ENCODE results near the gene SELENOT.
"Not testable (repeated sequence)": the region's sequence is repeated elsewhere in the genome, so short reads cannot be mapped to it uniquely, and the experiment has no call there.

The SELENOT gene

DNA sequence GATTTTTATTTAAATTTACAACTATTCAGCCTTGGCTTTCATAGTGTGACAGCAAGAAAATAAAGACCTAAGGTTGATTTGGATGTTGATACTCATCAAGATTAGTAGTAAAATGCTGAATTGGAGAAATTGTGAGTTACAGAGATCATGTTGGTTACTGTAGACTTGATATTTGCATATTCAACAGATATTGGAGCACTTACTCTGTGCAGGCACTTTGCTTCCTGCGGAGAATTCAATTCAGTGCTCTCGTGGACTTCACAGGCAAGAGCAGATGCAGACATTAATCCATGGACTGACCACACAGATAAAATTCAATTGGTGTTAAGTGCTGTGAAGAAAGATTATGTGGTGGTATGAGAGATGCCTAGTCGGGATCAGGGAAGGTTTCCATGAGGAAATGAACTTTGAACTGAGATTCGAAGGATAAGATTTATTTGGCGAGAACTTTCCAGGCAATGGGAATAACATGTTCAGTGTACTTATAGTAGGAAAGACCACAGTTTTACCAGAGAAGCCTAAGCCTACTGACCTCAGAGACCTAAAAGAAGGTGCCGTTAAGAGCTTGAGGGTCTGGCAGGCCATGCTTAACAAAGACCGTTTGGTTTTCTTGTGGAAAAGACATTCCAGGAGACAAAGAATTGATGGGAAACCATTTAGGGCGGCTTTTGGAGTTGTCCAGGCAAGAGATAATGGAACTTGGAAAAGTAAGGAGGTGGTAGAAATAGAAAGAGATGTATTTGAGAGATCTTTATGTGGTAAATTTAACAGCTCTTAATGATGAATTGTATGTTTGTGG, 4.3 kb downstream of the SELENOT start:
- no peak for DNase-seq (ENCODE audit: low spot score)

DNA sequence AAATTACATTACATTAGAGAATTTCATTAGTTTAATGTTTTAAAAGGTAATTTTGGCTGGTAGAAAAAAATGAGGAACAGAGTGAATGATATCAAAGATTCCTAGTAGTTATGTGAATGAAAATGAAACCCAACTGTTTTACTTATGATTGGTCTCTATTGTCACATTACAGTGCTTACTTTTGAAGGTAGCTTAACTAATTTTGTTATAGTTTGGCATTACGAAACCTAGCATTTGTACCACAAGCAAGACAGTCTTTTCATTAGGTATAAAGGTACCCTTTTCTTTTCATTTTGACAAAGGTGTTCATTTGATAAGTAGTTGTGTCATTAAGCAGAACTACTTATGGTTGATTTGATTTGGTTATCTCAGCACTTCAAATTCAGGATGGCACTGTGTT, 6.9 kb downstream of the SELENOT start:
- no peak for DNase-seq (ENCODE audit: low spot score)

DNA sequence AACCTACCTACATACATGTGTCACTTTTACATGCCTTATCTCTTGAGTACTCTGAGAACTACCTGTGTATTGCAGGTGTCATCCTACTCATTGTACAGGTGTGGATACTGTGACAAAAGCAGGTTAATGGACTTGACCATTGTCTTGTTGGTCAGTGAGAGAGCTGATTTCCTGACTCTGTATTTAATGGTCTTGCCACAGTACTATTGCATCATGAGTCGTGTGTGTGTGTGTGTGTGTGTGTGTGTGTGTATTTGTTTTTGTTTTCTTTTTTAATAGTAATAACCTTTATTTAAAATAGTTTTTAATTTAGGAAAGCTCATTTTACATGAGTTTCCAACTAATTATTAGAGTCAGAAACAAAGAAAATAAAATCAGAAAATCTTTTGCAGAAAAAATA, 7.7 kb downstream of the SELENOT start:
- no peak for DNase-seq (ENCODE audit: low spot score)

DNA sequence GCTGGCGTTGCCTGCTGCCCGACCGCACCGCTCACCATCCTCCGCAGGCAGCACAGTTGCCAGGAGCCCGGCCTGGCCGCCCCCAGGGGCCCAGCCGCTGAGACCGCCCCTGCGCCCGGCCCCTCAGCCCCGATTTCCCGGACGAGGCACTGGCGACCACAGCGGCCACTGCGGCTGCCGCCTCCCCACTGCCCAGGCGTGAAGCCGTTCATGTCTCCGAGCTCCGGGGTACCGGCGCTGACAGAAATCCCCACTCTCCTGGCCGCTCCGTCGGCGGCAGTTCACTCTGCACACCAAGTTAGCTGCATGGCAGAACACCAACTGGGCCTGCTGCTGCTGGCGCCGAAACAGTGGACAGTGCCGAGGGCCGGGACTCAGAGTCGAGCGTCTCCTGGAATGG, 8.5 kb downstream of the SELENOT start:
- DNase-seq (ENCODE audit: low spot score) = no peak

DNA sequence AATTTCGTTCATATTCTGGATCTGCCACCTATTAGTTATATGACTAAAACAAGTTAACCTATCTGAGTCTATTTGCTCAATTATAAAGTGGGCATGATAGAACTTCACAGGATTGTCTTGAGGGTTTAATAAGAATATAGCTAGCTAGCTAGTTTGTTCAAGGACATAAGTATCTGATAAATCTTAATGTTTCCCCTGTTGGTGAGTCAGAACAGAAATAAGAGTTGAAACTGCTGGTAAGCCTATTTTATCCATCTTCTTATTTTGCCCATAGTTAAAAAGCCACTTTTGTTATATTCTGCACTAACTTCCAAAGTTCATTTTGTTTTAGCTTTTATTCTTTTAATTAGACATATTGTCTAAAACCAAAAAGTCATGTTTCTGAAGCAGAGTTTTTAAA, 9.4 kb downstream of the SELENOT start:
- DNase-seq (ENCODE audit: low spot score) = no peak

DNA sequence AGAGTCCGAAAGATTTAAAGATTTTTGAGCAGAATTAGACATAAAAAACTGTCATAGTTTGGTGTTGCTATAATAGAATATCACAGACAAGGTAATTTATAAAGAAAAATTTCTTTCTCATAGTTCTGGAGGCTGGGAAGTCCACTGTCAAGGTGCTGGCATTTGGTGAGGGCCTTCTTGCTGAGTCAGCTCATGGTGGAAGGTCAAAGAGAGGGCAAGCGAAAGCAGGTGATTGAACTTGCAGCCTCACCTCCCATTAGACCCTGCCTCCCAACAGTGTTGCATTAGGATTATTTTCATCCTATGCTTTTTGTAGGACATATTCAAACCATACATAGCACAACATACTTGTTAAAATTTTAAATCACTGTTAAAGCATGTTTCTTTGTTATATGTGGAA, 9.9 kb downstream of the SELENOT start:
- DNase-seq (ENCODE audit: low spot score) = no peak

DNA sequence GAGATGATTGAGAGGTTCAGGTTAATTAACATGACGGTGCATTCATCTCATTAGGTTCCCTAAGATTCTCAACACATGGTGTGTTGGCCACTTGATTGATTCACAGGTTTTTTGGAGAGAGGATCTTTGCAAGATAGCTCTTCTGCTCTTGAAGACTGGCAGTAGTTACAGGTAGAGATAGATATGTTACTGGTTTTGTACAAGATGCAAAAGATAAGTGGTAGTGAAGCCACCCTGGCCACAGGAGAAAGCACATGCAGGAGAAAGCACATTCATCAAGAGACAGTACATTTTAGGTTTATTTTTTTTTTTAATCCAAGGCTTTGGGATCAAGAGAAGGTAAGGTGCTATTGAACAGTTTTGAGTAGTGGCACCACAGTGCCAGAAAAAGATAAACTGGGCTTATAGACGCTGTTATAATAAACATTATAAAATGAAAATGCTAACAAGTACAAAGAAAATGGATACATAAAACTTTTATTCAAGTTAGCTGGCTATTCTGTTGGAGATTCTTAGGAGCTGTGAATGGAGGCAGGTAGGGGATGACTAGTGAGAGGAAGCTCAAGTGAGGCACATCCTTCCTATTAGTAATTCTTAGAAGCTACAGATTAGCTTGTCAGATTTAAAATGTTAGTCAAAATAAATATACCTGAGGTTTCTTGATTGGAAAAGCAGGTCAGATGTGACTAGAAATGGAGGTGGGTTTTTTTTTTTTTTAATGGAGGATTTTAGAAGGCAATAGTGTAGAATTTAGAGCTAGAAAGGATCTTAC, 10.8 kb downstream of the SELENOT start:
- no peak for DNase-seq (ENCODE audit: low spot score)

DNA sequence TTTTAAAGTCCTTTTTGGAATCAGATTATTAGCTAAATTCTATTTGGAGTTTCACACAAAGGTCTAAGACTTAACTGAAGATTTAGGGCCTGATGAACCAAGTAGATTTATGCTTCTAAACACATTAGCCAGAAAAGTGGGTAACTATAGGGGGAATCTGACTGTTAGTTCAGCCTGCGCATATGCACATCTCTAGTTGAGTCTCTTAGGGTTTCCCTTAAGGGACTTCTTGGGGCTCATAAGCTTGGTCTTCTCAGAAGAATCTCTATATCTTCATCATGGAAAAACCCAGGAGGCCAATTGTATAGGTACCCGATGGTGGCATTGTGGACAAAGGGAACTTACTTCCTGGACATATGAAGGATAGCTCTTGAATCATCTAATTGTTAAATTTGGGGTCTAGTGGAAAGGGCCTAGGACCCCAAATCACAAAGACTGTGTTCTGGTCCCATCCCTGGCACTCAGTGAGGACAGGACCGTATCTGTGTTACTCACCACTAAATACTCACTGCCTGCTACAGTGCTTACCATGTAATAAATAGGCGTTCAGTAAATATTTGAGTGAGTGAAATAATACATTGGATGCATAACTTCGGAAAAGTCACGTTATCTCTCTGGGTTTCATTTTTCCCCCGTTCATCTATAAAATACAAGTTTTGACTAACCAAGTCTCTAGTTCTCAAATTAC, 17.0 kb downstream of the SELENOT start:
- DNase-seq (ENCODE audit: low spot score) = no peak

DNA sequence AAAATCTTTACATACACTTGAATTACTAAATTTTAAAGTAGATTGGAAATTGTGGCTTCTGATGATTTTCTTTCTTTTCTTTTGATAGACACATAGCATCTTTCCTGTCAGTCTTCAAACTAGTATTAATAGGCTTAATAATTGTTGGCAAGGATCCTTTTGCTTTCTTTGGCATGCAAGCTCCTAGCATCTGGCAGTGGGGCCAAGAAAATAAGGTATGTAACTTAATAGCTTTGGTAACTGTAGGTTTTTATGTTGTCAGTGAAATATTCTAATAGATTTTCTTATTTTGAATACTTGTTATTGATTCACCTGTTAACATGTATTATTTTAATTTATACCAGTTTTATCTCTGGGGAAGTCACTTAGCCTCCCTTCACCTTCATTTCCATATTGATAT, 19.8 kb downstream of the SELENOT start:
- not testable (repeated sequence) for DNase-seq (ENCODE audit: low spot score)

DNA sequence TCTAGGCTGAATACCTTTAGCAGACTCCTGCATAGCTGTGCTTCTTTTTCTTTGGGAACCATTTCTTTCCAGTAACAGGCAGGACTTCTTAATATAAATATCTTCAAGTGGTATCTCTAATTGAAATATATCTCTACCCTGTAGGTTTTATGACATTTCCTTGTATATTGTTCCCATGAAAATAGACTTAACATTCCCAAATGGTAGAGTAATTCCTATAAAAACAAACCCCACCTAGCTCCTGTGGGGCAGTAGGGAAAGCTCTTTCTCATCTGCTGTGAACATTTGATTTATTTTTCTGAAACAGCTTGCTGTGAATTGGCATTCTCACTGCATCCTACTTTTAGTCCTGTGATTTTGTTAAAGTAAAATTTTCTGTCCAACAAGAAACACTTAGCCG, 20.8 kb downstream of the SELENOT start:
- DNase-seq (ENCODE audit: low spot score) = no peak

DNA sequence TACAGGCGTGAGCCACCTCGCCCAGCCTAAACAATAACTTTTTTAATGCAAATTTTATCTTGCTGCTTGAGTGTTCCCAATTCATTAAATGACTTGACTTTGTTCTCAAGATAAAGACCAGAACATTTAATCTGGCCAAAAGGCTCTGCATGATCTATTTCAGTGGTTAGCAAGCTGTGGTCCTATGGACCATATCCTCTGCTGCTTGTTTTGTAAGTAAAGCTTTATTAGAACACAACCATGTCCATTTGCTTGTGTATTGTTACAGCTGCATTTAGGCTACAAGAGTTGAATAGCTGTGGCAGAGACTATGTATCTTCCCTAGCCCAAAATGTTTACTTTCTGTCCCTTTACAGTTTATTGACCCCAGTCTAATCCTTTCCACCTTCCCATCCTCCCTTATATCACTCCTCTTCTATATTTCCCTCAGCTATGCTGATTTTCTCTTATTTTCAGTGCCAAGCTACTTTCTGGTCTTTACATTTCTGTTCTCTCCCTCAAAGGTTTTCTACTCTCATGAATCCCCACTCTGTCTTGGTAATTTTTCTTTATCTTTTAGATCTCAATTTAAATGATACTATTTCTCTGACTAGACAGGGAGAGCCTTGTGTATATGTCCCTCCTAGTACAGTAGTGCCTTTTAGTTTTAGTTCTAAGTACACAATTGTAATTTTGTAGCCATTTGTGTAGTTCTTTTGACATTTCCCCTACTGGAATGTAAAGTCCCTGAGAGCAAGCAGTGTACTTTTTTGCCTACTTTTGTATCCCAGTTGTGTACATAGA, 23.2 kb downstream of the SELENOT start:
- no peak for DNase-seq (ENCODE audit: low spot score)

DNA sequence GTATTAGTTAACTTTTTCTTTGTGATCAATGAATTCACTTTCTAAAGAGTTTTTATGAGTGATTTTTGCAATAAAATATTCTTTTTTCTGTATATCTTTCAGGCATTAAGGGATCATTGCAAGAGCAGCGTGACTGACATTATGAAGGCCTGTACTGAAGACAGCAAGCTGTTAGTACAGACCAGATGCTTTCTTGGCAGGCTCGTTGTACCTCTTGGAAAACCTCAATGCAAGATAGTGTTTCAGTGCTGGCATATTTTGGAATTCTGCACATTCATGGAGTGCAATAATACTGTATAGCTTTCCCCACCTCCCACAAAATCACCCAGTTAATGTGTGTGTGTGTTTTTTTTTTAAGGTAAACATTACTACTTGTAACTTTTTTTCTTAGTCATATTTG, 24.4 kb downstream of the SELENOT start:
- no peak for DNase-seq (ENCODE audit: low spot score)

DNA sequence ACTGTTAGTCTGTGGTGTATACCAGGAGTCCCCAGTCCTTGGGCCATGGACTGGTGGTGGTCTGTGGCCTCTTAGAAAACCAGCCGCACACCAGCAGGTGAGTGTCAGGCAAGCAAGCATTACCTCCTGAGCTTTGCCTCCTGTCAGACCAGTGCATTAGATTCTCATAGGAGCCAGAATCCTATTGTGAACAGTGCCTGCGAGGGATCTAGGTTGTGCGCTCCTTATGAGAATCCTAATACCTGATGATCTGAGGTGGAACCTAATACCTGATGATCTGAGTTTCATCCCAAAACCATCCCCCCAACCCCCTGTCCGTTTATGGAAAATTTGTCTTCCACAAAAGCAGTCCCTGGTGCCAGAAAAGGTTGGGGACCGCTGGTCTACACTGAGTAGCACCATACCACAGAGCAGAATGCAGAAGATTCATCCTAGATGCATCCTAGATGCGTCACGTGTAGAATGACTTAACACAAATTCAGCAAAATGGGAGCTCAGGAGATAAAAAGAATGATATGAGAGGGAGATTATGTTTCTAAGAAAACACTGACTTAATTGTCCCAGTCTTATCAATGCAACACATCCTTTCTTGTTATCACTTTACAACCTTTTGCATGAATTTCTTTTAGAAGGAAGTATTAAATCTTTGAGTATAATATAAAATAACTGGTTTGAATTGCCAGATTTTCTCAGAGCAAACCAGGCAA, 28.5 kb downstream of the SELENOT start:
- no peak for DNase-seq (ENCODE audit: low spot score)

DNA sequence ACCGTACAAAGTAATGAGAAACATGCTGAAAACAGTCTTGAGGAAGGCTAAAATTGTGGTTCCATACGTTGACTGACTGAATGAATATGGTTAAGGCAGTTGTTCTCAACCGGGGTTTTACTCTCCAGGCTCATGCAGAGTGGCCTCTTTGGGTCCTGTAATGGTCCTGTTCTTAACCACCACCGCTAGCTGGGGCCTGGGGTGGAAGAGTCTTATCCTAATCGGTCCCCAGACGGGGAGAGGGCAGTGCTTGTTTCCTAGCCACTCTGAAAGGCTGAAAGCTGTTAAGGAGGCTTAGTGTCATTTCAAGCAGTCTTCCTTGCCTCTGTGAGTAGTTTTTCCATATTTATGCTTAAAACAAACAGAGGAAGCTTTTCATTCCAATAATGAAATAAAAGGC, 32.0 kb downstream of the SELENOT start:
- DNase-seq (ENCODE audit: low spot score) = no peak

DNA sequence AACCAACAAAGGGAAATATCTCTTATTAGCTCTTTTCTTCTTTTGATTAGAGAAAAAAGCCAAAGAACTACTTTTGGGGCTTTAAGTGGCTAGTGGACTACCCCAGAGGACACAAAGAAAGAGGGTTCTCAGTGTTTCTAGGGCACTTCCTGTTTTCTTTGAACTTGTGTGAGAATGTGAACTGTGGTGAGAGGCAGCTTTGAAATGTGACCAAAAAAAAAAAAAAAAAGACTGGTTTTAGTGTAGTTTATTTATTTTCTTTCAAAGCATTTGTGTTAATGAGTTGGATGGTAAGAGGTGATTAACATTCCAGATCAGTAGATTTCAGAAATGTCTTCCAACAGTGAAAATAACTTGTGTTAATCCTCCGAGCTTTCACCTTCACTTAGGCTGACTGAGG, 32.4 kb downstream of the SELENOT start:
- DNase-seq (ENCODE audit: low spot score) = no peak

DNA sequence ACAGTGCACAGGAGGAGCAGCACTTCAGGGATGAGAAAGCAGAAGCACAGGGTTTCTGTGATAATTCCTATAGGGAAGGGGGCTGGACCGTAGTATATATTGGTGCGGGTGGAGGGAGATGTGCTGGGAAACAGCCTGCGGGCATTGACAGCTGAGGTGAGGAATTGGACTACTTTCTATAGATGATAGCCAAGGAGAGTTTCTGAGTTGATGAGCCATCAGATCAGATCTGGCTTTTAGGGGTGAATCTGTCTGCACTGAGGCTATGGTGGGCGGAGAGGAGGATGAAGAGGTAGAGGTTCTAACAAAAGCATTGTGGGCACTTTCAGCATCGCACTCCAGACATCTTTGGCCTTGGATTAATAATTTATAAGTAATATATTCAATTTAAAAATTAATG, 33.1 kb downstream of the SELENOT start:
- no peak for DNase-seq (ENCODE audit: low spot score)

DNA sequence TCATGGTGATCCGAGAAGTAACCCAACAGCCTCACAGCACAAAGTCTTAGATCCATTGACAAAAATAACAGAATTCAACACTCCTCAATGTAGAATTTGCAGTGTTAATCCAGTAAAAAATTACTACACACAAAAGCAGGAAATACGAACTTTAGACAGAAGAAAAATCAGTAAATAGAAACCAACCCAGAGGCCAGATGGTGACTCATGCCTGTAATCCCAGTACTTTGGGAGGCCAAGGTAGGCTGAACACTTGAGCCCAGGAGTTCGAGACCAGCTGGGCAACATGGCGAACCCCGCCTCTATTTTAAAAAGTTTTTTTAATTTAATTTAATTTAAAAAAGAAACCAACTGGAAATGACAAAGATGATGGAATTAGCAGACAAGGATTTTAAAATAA, 36.1 kb downstream of the SELENOT start:
- no peak for DNase-seq (ENCODE audit: low spot score)

DNA sequence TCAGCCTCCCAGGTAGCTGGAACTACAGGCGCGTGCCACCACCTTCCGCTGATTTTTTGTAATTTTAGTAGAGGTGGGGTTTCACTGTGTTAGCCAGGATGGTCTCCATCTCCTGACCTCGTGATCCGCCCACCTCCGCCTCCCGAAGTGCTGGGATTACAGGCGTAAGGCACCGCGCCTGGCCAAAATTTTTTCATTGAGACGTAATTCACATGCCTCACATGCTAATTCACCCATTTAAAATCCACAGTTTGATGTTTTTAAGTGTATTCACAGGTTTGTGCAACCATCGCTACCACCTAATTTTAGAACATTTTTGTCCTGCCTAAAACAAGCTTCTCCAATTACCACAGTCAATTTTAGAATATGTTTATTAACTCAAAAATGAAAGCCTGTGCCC, 37.1 kb downstream of the SELENOT start:
- DNase-seq (ENCODE audit: low spot score) = no peak

DNA sequence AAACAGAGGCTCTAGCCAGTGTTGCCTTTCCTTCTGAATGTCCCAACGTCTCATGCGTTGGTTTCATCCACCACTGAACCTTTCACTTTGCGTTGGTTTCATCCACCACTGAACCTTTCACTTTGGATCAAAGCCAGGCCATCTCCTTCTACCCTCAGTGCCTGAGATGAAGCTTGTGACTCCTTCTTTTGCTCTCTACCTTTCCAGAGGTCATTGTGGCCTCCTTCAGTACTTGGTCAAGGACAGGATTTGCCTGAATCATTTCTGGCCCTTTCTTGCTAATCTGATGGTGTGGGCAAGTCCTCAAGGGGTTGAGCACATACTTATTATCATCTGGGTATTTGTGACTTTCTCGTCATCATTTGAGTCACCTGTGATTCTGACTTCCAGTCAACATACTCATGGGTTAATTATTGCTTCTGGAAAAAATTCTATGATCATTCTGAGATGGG, 50.0 kb downstream of the SELENOT start:
- no peak for DNase-seq (ENCODE audit: low spot score)

DNA sequence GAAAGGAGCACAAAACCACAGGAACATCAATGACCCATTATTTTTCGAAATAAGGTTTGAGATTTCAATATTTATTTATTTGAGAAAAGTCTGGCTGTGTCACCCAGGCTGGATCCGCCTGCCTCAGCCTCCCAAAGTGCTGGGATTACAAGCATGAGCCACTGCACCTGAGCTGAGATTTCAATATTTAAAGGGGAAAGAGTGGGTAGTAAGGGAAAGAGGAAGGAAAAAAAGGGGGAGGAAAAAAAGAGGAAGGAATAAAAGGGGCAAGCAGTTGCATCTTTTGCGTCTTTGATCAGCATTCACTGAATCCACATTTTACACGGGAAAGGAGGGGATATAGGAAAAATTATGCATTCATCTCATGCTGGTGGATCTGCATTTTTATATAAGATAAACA, 53.2 kb downstream of the SELENOT start:
- DNase-seq (ENCODE audit: low spot score) = no peak

DNA sequence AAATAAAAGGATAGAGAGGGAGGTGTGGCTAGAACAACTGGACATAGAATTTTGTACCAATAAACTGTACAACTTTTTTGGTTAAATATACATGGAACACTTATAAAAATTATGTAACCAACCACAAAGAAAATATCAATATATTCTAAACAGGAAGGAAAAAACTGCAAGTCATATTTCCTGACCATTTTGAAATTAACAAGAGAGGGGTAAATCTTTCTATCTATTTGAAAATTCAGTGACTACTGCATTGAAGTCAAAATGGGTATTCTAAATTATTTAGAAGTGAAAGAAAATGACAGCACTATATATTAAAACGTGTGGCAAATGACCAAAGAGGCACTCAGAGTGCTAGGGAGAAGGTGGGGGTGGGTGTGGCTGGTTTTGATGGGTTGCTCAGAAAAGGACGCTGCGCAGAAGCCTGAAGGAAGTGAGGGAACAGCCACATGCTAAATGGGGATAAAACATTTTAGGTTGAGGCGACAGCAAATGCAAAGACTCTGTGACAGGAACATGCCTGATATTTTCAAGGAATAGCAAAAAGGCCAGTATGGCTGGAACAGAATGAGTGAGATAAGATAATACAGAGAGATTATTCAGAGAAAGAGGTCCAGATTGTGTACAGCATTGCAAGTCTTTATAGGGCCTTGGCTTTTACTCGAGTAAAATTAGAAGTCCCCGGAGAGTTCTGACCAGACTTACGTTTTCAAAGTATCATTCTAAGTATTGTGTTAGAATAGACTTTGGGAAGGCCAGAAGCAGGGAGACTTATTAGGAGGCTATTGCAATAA, 59.5 kb downstream of the SELENOT start:
- no peak for DNase-seq (ENCODE audit: low spot score)

Data from HuH-7.5 (cell line).